GM13976 (cell line): Measurements from ENCODE around the gene MMEL1.
"Not testable (repeated sequence)": the region's sequence is repeated elsewhere in the genome, so short reads cannot be mapped to it uniquely, and the experiment has no call there.

Experiments used
- DNase-seq: peaks from one replicate; pipeline ENCODE4 v3.0.0; 2012; ENCODE audit warnings: low spot score
- CTCF ChIP-seq: IDR thresholded peaks from 2 replicates; pipeline ENCODE4 v1.5.1; 2012; ENCODE audit warnings: borderline replicate concordance, mild to moderate bottlenecking; ENCODE audit not compliant: insufficient read depth; ENCODE audit errors: extremely low read depth, missing control alignments, control extremely low read depth
- in situ Hi-C: fragments of 300-500 bp; cut with MboI; formaldehyde crosslinking; loops from one replicate; pipeline ENCODE4 v1.12.0; 2022; ENCODE audit warnings: low sequenced_read_pairs, mixed read lengths, inconsistent platforms; ENCODE audit not compliant: unreplicated experiment

Gene MMEL1

GRCh38 chr1:2555634-2556276 lies 77.1 kb downstream of the MMEL1 start:
- in situ Hi-C loops = no loop called here
- peak; percentile 81 for DNase-seq
- TF ChIP-seq CTCF = no peak

GRCh38 chr1:2554621-2555387 lies 78.0 kb downstream of the MMEL1 start:
- TF ChIP-seq CTCF = peak; percentile 72
- peak; percentile 75 for DNase-seq
- in situ Hi-C loops = no loop called here

- DNase-seq = no peak
- TF ChIP-seq CTCF = no peak
- in situ Hi-C loops = no loop called here
Observed at GRCh38 chr1:2553871-2554620, 78.8 kb downstream of the MMEL1 start.

- DNase-seq, in situ Hi-C loops: not testable (repeated sequence)
Observed at GRCh38 chr1:2553076-2553475, 79.7 kb downstream of the MMEL1 start.

GRCh38 chr1:2552189-2552588 lies 80.6 kb downstream of the MMEL1 start:
- in situ Hi-C loops = no loop called here
- no peak for TF ChIP-seq CTCF
- DNase-seq = no peak

GRCh38 chr1:2551544-2551943 lies 81.3 kb downstream of the MMEL1 start:
- in situ Hi-C loops, DNase-seq: not testable (repeated sequence)

- DNase-seq, in situ Hi-C loops: not testable (repeated sequence)
Observed at GRCh38 chr1:2550309-2550861, 82.4 kb downstream of the MMEL1 start.

- DNase-seq = not testable (repeated sequence)
- in situ Hi-C loops = loop anchor here (25.0 kb wide), 1 partner anchor 137 kb away; the partner anchor contains the start of gene PEX10
Observed at GRCh38 chr1:2549367-2550029, 83.3 kb downstream of the MMEL1 start.
